GM12878 (cell line): ENCODE results near the gene RASL10A. TPM values are rescaled to one million over a fixed set of nuclear protein-coding genes. Genes with fewer than 3 reads are reported as not detected.

Source experiments
- ATAC-seq: fragments of 200-7000 bp; cut with Tn5 transposase; 3 replicates; pipeline ENCODE4 v1.9.1; 2020; ENCODE audit warnings: mild to moderate bottlenecking, moderate library complexity
- BruUV-seq: library from RNA; stranded (reverse); fragments of 400-500 nt; replicated peaks from 2 replicates; lab custom pipeline; 2021; lab: Mats Ljungman, UMichigan
- CTCF ChIA-PET: fragments of 300-600 bp; sonication (Branson Sonifier 250); formaldehyde crosslinking; extraction: SDS; loops from one replicate; lab custom pipeline; 2021; ENCODE audit warnings: inconsistent platforms; lab: Yijun Ruan, JAX
- POLR2A ChIA-PET: fragments of 350-600 bp; formaldehyde crosslinking; extraction: SDS; loops from one replicate; lab custom pipeline; 2021; ENCODE audit warnings: inconsistent platforms; lab: Charles Lee
- RAD21 ChIA-PET: fragments of 300-600 bp; sonication (Branson Sonifier 250); formaldehyde crosslinking; loops from one replicate; lab custom pipeline; 2023; ENCODE audit warnings: antibody characterized with exemption; ENCODE audit not compliant: unreplicated experiment; lab: Charles Lee
- SMC1A ChIA-PET: fragments of 300-600 bp; sonication (Branson Sonifier 250); formaldehyde crosslinking; loops from one replicate; lab custom pipeline; 2023; ENCODE audit not compliant: unreplicated experiment, uncharacterized antibody; lab: Charles Lee
- DNase-seq: peaks from one replicate; pipeline ENCODE4 v3.0.0-alpha.2; 2011; ENCODE audit warnings: low read depth, low spot score
- FAIRE-seq: peaks from 3 replicates; lab custom pipeline; 2011; peaks lifted over from hg19 to GRCh38; lab: Jason Lieb, UNC
- H2AFZ ChIP-seq: 2 replicates; pipeline ENCODE4 v1.6.0; 2011; ENCODE audit warnings: low read depth, low read length, control low read depth; ENCODE audit not compliant: control insufficient read depth
- H3K27ac ChIP-seq: 2 replicates; pipeline ENCODE4 v1.5.1; 2011; ENCODE audit warnings: control low read depth; ENCODE audit not compliant: control insufficient read depth, insufficient read depth
- H3K27me3 ChIP-seq, 2 experiments: replicated peaks in 1 of 2; 2 replicates each; pipeline versions ENCODE4 v1.6.0 to v1.6.1; 2011; ENCODE audit warnings: low read length in 1 of 2; ENCODE audit not compliant: control insufficient read depth in 2 of 2, insufficient read depth in 2 of 2
- H3K36me3 ChIP-seq, 2 experiments: 2 replicates each; pipeline ENCODE4 v1.5.1; 2011; ENCODE audit warnings: low read length in 1 of 2; ENCODE audit not compliant: control insufficient read depth in 2 of 2, insufficient read depth in 2 of 2
- H3K4me1 ChIP-seq: 2 replicates; pipeline ENCODE4 v1.6.1; 2011; ENCODE audit warnings: mild to moderate bottlenecking, low read length, moderate library complexity, mixed read lengths; ENCODE audit not compliant: control insufficient read depth, insufficient read depth
- H3K4me2 ChIP-seq: 2 replicates; pipeline ENCODE4 v1.6.0; 2011; ENCODE audit warnings: control low read depth; ENCODE audit not compliant: control insufficient read depth, insufficient read depth
- H3K4me3 ChIP-seq: fragments of 200-600 bp; sonication (generic); 2 replicates; pipeline ENCODE4 v1.5.1; 2016
- H3K79me2 ChIP-seq: 2 replicates; pipeline ENCODE4 v1.6.0; 2011; ENCODE audit warnings: low read length; ENCODE audit not compliant: control insufficient read depth, insufficient read depth
- H3K9ac ChIP-seq: 2 replicates; pipeline ENCODE4 v1.8.0; 2011; ENCODE audit warnings: low read length, control low read depth, mixed read lengths; ENCODE audit not compliant: control insufficient read depth, insufficient read depth
- H3K9me3 ChIP-seq: replicated peaks from 3 replicates; pipeline ENCODE4 v1.5.1; 2011; ENCODE audit warnings: mild to moderate bottlenecking, low read length; ENCODE audit not compliant: control insufficient read depth, insufficient read depth
- H4K20me1 ChIP-seq: 2 replicates; pipeline ENCODE4 v1.6.0; 2011; ENCODE audit not compliant: control insufficient read depth, insufficient read depth
- BACH1 ChIP-seq: fragments of 450-650 bp; IDR thresholded peaks from 2 replicates; pipeline ENCODE4 v1.6.1; 2017; ENCODE audit warnings: mild to moderate bottlenecking, borderline replicate concordance
- BMI1 ChIP-seq: fragments of 450-650 bp; IDR thresholded peaks from 2 replicates; pipeline ENCODE4 v1.6.1; 2016; ENCODE audit warnings: mild to moderate bottlenecking, moderate library complexity, borderline replicate concordance
- GATAD2B ChIP-seq: fragments of 450-650 bp; conservative IDR thresholded peaks from 2 replicates; pipeline ENCODE4 v1.6.1; 2017; ENCODE audit warnings: low read depth, mild to moderate bottlenecking, moderate library complexity
- JUND ChIP-seq: IDR thresholded peaks from 2 replicates; pipeline ENCODE4 v1.6.1; 2012; ENCODE audit warnings: low read depth, mild to moderate bottlenecking, low read length, improper control_type of control experiment, moderate library complexity
- NR2C1 ChIP-seq: fragments of 450-650 bp; IDR thresholded peaks from 2 replicates; pipeline ENCODE4 v1.6.1; 2017; ENCODE audit warnings: antibody characterized with exemption, mild to moderate bottlenecking, moderate library complexity
- NRF1 ChIP-seq: conservative IDR thresholded peaks from 2 replicates; pipeline ENCODE4 v1.6.1; 2011; ENCODE audit warnings: mild to moderate bottlenecking, low read depth, low read length, improper control_type of control experiment
- PRDM15 ChIP-seq: fragments of 450-650 bp; formaldehyde crosslinking; IDR thresholded peaks from 2 replicates; pipeline ENCODE4 v1.4.0; 2020; ENCODE audit warnings: mild to moderate bottlenecking, moderate library complexity
- RCOR1 ChIP-seq: conservative IDR thresholded peaks from 2 replicates; pipeline ENCODE4 v1.6.1; 2012; ENCODE audit warnings: low read depth, low read length, improper control_type of control experiment
- RELB ChIP-seq: fragments of 450-650 bp; IDR thresholded peaks from 2 replicates; pipeline ENCODE4 v1.6.1; 2017; ENCODE audit warnings: low read depth, mild to moderate bottlenecking, moderate library complexity
- REST ChIP-seq: IDR thresholded peaks from 2 replicates; pipeline ENCODE4 v1.6.1; 2012; ENCODE audit warnings: mild to moderate bottlenecking, low read depth, low read length
- RFX5 ChIP-seq: IDR thresholded peaks from 2 replicates; pipeline ENCODE4 v1.6.1; 2011; ENCODE audit warnings: low read depth, low read length, improper control_type of control experiment
- STAT3 ChIP-seq: IDR thresholded peaks from 2 replicates; pipeline ENCODE4 v1.6.1; 2011; ENCODE audit warnings: low read depth, low read length, improper control_type of control experiment
- ZNF24 ChIP-seq: fragments of 450-650 bp; IDR thresholded peaks from 2 replicates; pipeline ENCODE4 v1.6.1; 2017; ENCODE audit warnings: antibody characterized with exemption, mild to moderate bottlenecking
- WGBS: methylation state at CpG from one replicate; pipeline ENCODE4 v1.1.6; 2016; ENCODE audit warnings: low lambda C conversion rate; ENCODE audit not compliant: insufficient replicate concordance, insufficient coverage; ENCODE audit errors: missing lambda C conversion rate; 5-methylcytosine and 5-hydroxymethylcytosine counted together
- in situ Hi-C: fragments of 300-500 bp; cut with MboI; formaldehyde crosslinking; loops from 9 replicates; pipeline ENCODE4 v1.14.3; 2018; ENCODE audit warnings: mixed read lengths
- intact Hi-C: fragments of 100-400 bp; cut with micrococcal nuclease; formaldehyde crosslinking; loops from one replicate; pipeline ENCODE4 v1.14.2; 2022; ENCODE audit not compliant: unreplicated experiment
- polyA plus RNA-seq, 11 experiments: library from polyadenylated mRNA; depleted of rRNA in 4 of 11; unstranded in 6 of 11; stranded (reverse) in 5 of 11; fragments of >200 nt; fragmentation: Nextera tagmentation in 4 of 11; fragmentation: Illumina TruSeq in 1 of 11; extraction: Ambion mirVana in 4 of 11; extraction: Trizol in 1 of 11; gene quantifications; 1 replicate in 1 of 11; 2 replicates in 10 of 11; pipeline versions ENCODE4 v1.2.1 to v1.2.3, GENCODE V29; 2011 to 2016; ENCODE audit warnings: inconsistent platforms in 2 of 11, missing spikeins in 2 of 11, low read depth in 1 of 11
- total RNA-seq, 4 experiments: library from RNA; depleted of rRNA in 3 of 4; stranded (reverse); fragments of >200 nt in 3 of 4; fragmentation: Illumina TruSeq in 1 of 4; extraction: Trizol in 1 of 4; gene quantifications; 2 replicates each; pipeline versions ENCODE4 v1.2.1 to v1.2.3, GENCODE V29; 2013 to 2021
- TF ChIP-seq, protein P1 (sequence below): fragments of 450-650 bp; IDR thresholded peaks from 2 replicates; pipeline ENCODE4 v1.6.1; 2014; ENCODE audit warnings: mild to moderate bottlenecking

The RASL10A gene
- total and polyA plus RNA-seq, 10 of the 15 experiments (the other 5 are each of a cell fraction or from before 2014, with no cell fraction given) = 0.12 to 0.46 (median 0.21) TPM; not detected in 6

GRCh38 chr22:29335656-29336055 is 20.2 kb upstream of the RASL10A start:
- WGBS = 93% methylated on average over 9 of the region's 11 CpGs
- DNase-seq = no peak
- RAD21 ChIA-PET = no interaction called here
- in situ Hi-C loops (no loop called here), intact Hi-C loops (no loop called here)
- H3K27me3 ChIP-seq = no peaks in the 10 kb centered on the region
- POLR2A ChIA-PET = no interaction called here
- no TSS peak for BruUV-seq
- H3K79me2 ChIP-seq = no peaks in the 10 kb centered on the region
- H3K4me1 ChIP-seq = no peaks in the 10 kb centered on the region
- CTCF ChIA-PET = no interaction called here
- no peak overlapping the region for H3K4me3 ChIP-seq
- H3K36me3 ChIP-seq = peaks cover 17 to 51% of the 10 kb centered on the region in 2 experiments
- no peak overlapping the region for H2AFZ ChIP-seq
- SMC1A ChIA-PET = no interaction called here
- no peak overlapping the region for H3K27ac ChIP-seq
- H3K9me3 ChIP-seq = no peaks in the 10 kb centered on the region
- H3K9ac ChIP-seq = no peak overlapping the region
- FAIRE-seq = no peak
- H4K20me1 ChIP-seq = no peaks in the 10 kb centered on the region
- no peak for ATAC-seq
- H3K4me2 ChIP-seq = no peak overlapping the region
- no peak for TF ChIP-seq ZNF24
- no peak for TF ChIP-seq RELB
- no peak for TF ChIP-seq STAT3
- no peak for TF ChIP-seq NR2C1
- no peak for TF ChIP-seq NRF1
- no peak for TF ChIP-seq BMI1
- TF ChIP-seq BACH1 = no peak
- no peak for TF ChIP-seq JUND
- no peak for TF ChIP-seq PRDM15 (CRISPR knock-in tag)
- TF ChIP-seq, protein P1, sequence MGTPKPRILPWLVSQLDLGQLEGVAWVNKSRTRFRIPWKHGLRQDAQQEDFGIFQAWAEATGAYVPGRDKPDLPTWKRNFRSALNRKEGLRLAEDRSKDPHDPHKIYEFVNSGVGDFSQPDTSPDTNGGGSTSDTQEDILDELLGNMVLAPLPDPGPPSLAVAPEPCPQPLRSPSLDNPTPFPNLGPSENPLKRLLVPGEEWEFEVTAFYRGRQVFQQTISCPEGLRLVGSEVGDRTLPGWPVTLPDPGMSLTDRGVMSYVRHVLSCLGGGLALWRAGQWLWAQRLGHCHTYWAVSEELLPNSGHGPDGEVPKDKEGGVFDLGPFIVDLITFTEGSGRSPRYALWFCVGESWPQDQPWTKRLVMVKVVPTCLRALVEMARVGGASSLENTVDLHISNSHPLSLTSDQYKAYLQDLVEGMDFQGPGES = no peak
- no peak for TF ChIP-seq REST
- no peak for TF ChIP-seq GATAD2B
- no peak for TF ChIP-seq RFX5
- TF ChIP-seq RCOR1 = no peak
